SJSA1 (cell line): ENCODE data around the gene ANKRD23. TPM values are rescaled to one million over a fixed set of nuclear protein-coding genes. Genes with fewer than 3 reads are reported as not detected.

Experiments used
- DNase-seq, 2 experiments: peaks; one replicate each; pipeline ENCODE4 v3.0.0-alpha.2; 2015 to 2020; ENCODE audit warnings: low spot score in 2 of 2, low read depth in 1 of 2
- H3K27ac ChIP-seq: fragments of 250-450 bp; sonication (Bioruptor Pico); 2 replicates; pipeline ENCODE4 v1.5.1; 2020; ENCODE audit warnings: mild to moderate bottlenecking, moderate library complexity
- H3K27me3 ChIP-seq: fragments of 250-450 bp; sonication (Bioruptor Pico); replicated peaks from 2 replicates; pipeline ENCODE4 v1.5.1; 2020; ENCODE audit warnings: mild to moderate bottlenecking, moderate library complexity
- H3K36me3 ChIP-seq: fragments of 250-450 bp; sonication (Bioruptor Pico); 2 replicates; pipeline ENCODE4 v1.5.1; 2020; ENCODE audit warnings: mild to moderate bottlenecking
- H3K4me1 ChIP-seq: fragments of 250-450 bp; sonication (Bioruptor Pico); replicated peaks from 2 replicates; pipeline ENCODE4 v1.6.1; 2021; ENCODE audit warnings: mild to moderate bottlenecking
- H3K4me3 ChIP-seq: fragments of 250-450 bp; sonication (Bioruptor Pico); 2 replicates; pipeline ENCODE4 v1.5.1; 2020; ENCODE audit warnings: mild to moderate bottlenecking
- H3K9me3 ChIP-seq: fragments of 250-450 bp; sonication (Bioruptor Pico); replicated peaks from 2 replicates; pipeline ENCODE4 v1.5.1; 2020; ENCODE audit warnings: mild to moderate bottlenecking
- total RNA-seq: library from RNA; depleted of rRNA; stranded (reverse); fragments of >200 nt; shearing (Covaris generic); gene quantifications from 2 replicates; pipeline ENCODE4 v1.2.3, GENCODE V29; 2014; rRNA removed

The ANKRD23 gene
- total RNA-seq, 1 experiment from 2014 or later, result 2.5 TPM

GRCh38 chr2:96789245-96789617 lies 54.6 kb downstream of the ANKRD23 start:
- peaks cover 25% of the 10 kb centered on the region for H3K4me1 ChIP-seq
- no peak for DNase-seq
- H3K27me3 ChIP-seq, result no peaks in the 10 kb centered on the region
- no peaks in the 10 kb centered on the region for H3K36me3 ChIP-seq
- H3K4me3 ChIP-seq, result no peak overlapping the region
- no peak overlapping the region for H3K27ac ChIP-seq
- no peaks in the 10 kb centered on the region for H3K9me3 ChIP-seq

- H3K4me1 ChIP-seq, result peaks cover 25% of the 10 kb centered on the region
- no peak for DNase-seq
Measured at GRCh38 chr2:96788442-96789244, 55.2 kb downstream of the ANKRD23 start.

More at GRCh38 chr2:96788442-96789244, 55.2 kb downstream of the ANKRD23 start:
- Histone ChIP-seq H3K9me3 (no peaks in the 10 kb centered on the region), H3K27me3 (no peaks in the 10 kb centered on the region), H3K4me3 (no peak overlapping the region), H3K36me3 (no peaks in the 10 kb centered on the region), H3K27ac (no peak overlapping the region)

Other genes with a start within 250 kb of the ANKRD23 start
- gene KANSL3, start 205.7 kb downstream of the ANKRD23 start, total RNA-seq, result 21.9 and 31.4 TPM in 2 replicates
- gene FER1L5, start 201.3 kb downstream of the ANKRD23 start, total RNA-seq, result not detected in 2 replicates
- gene LMAN2L, start 104.0 kb downstream of the ANKRD23 start, total RNA-seq, result 52.5 and 58.7 TPM in 2 replicates
- 3.5 and 7.3 TPM in 2 replicates for gene CNNM4, start 83.1 kb downstream of the ANKRD23 start, total RNA-seq
- gene CNNM3, start 27.8 kb downstream of the ANKRD23 start, total RNA-seq, result 3.0 and 5.3 TPM in 2 replicates
- 16.3 and 21.5 TPM in 2 replicates for gene ANKRD39, start 14.0 kb upstream of the ANKRD23 start, total RNA-seq
- 23.0 and 23.4 TPM in 2 replicates for gene SEMA4C, start 26.1 kb upstream of the ANKRD23 start, total RNA-seq
- gene FAM178B, start 142.6 kb upstream of the ANKRD23 start, total RNA-seq, result not detected in 2 replicates